HG02678 (cell line): ENCODE data around the gene NTRK3.

ENCODE experiments used
- ATAC-seq: cut with Tn5 transposase; IDR thresholded peaks from one replicate; pipeline ENCODE4 v1.9.1; 2021; ENCODE audit warnings: mild to moderate bottlenecking, moderate library complexity; ENCODE audit not compliant: unreplicated experiment

The NTRK3 gene

GRCh38 chr15:88188300-88188699 lies 68.2 kb downstream of the NTRK3 start:
- ATAC-seq = no peak

GRCh38 chr15:88187195-88187594 lies 69.3 kb downstream of the NTRK3 start:
- no peak for ATAC-seq

DNA sequence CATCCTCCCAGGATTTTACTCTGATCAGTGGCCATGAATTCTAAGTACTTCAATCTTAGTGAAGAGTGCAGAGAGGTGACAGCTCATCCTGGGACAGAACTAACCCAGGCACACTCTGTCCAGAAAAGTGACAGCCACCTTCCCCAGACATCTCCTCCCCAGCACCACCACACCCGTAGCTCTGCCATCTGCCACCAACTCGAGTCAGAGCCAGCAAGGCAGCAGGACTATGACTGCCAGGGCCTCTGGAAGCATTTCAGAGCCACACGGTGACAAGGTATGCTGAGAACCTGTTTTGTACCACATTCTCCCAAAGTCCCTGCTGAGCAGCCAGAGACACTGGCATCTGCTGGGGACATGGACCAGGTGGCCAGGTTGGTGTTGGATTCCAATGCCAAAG lies 71.0 kb downstream of the NTRK3 start:
- ATAC-seq = no peak

GRCh38 chr15:88181613-88182012 lies 74.9 kb downstream of the NTRK3 start:
- ATAC-seq = no peak

DNA sequence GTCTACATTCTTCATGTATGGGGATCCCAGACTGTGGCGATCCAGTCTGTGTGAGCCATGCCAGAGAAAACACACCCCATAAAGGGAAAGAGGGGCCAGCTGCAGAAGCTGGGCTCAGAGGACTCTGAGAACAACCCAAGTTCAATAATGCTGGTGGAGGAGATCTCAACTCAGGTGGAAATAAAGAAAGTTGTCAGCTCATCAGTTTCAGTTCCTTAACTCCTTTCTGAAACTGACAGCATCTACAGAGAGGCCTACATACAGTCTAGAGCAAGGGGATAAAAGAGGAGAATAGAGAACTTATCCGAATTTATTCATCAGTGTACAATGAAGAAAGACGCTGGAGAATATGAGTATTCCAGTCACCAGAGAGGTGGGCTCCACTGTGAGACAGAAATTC lies 77.0 kb downstream of the NTRK3 start:
- peak; percentile 77 for ATAC-seq

- ATAC-seq = peak; percentile 48
Measured at GRCh38 chr15:88178631-88179030, 77.9 kb downstream of the NTRK3 start.

GRCh38 chr15:88177451-88177850 lies 79.1 kb downstream of the NTRK3 start:
- ATAC-seq = no peak

GRCh38 chr15:88174571-88174970 lies 82.0 kb downstream of the NTRK3 start:
- no peak for ATAC-seq

- ATAC-seq = no peak
Measured at GRCh38 chr15:88166082-88166993, 90.2 kb downstream of the NTRK3 start.

DNA sequence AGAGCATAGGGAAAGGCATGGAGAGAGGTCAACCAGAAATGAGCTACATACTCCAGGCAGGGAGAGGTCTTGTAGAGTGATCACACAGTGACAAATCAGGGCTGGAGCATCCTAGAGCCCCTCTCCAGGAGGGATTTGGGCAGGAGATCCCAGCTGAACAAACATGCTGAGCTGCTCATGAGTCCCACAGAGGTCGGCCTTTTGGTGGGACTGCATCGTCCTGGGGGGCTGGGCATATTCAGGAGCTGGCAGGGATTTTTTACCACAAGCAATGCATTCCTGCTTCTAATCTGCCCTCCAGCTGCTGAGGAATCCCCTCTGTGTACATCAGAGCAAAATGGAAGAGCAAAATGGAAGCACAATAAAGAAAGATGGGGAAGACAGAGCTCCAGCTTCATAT lies 94.9 kb downstream of the NTRK3 start:
- ATAC-seq = no peak

- ATAC-seq = no peak
Measured at GRCh38 chr15:88155310-88155709, 101.2 kb downstream of the NTRK3 start.

GRCh38 chr15:88152672-88153071 lies 103.9 kb downstream of the NTRK3 start:
- ATAC-seq = no peak

GRCh38 chr15:88147760-88148159 lies 108.8 kb downstream of the NTRK3 start:
- ATAC-seq = no peak

- ATAC-seq = no peak
Measured at GRCh38 chr15:88144921-88145653, 111.5 kb downstream of the NTRK3 start.

DNA sequence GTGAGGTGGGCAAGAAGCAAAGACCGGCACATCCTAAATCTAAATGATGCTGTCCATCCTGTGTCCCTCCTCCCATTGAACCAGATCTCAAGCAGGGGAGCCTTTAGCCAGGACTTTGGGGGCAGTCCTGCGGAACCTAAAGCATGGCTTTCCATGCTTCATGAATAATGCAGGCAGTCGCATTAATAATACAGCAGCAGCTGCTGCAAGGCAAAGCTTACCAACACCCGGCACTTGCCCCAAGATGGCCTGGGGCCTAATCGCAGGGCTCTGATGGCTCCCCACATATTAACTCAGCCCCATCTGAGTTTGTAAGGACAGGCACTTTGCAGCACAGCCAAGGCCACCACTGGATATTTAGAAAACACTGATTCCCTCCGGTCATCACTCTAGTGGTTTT lies 114.4 kb downstream of the NTRK3 start:
- ATAC-seq = no peak

DNA sequence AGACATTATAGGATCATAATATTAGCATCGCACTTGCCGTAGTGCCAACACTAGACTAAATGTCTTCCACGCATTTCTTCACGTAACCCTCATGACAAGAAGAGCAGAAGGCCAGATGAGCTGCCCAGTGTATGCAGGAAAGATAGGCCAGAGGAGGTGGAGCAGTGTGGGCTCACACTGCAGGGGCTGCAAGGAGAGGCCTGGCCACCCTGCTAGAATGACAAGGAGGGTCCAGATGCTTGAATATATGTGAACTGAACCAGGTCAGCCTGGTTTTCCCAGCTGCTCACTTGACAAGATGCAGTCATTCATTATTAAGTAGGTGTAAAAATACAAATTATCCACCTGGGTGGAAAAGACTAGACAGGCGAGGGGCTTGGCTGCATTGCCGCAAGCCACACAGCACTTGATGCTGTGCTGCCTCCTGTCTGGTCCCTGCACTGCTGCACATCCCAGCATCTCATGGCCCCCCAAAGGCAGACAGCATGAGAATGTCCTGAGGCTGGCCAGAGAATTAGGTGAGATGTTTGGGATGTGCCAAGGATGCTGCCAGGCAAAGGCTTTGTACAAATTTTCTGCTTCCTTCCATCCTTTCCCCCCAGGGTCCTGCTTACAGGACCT lies 115.2 kb downstream of the NTRK3 start:
- ATAC-seq = no peak

GRCh38 chr15:88140398-88140797 lies 116.1 kb downstream of the NTRK3 start:
- no peak for ATAC-seq

- ATAC-seq = no peak
Measured at GRCh38 chr15:88139936-88140335, 116.6 kb downstream of the NTRK3 start.

GRCh38 chr15:88133795-88134194 lies 122.7 kb downstream of the NTRK3 start:
- no peak for ATAC-seq

DNA sequence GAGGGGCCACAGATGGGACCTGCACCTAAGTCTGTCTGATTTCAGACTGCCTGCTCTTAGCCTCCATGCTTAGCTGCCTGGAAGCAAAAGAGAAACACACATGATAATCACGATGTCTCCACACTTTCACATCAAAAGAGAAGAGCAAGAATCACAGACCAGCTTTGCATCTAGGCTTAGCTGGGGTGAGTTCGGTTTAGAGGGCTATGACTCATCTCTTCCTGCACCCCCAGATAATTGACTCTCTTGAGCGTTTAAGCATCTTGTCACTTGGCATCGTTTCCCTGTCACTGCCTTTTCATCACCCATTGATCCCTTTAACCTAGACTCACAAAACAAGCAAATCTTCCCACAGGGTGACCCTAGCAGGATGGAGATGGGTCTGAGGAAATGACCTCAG lies 124.0 kb downstream of the NTRK3 start:
- ATAC-seq = no peak

- no peak for ATAC-seq
Measured at GRCh38 chr15:88131937-88132336, 124.6 kb downstream of the NTRK3 start.

DNA sequence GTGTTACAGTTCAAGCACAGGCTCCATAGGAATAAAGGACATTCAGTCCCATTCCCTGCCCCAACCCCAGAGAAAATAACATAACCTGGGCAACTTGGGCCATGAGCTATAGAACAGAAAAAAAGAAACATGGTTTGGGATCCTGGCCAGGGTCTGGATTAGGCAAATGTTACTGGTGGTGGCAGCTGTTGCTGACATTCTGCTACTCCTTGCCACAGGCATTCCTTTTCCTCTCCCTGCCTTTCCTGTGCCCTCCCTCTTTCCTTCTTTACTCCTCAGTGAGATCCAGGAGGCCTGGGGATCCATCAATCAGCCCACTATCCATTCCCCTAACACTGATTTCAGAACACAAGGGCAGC lies 129.1 kb downstream of the NTRK3 start:
- ATAC-seq = no peak
